Measurements from ENCODE around the gene TP53I11. TPM values are rescaled to one million over a fixed set of nuclear protein-coding genes. Genes with fewer than 3 reads are reported as not detected.
A peak's percentile ranks its signal among the peaks of the same experiment; 100 is the strongest.

The TP53I11 gene
- total and polyA plus RNA-seq, 9 of the 15 experiments (the other 6 are each of a cell fraction or from before 2014, with no cell fraction given) = 0.14 to 2.5 (median 1.2) TPM; not detected in 2

DNA sequence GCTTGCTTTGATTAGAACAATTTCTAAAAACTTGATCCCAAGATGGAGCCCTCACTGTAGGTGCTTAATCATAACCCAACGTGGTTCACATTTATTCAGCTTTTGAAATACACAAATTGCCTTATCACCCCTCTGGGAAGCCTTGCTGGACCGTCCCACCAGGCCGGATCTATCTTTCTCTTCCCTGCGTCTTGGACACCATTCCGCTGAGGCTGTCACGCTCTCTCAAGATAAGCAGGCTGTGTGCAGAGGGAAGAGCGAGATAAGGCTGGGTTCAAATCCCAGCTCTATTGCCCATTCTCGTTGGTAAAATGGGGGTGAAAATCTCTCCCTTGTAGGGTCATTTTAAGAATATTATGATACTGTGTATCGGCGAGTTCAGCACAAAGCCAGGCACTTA lies 20.5 kb upstream of the TP53I11 start (continued):
- TF ChIP-seq, protein P1, sequence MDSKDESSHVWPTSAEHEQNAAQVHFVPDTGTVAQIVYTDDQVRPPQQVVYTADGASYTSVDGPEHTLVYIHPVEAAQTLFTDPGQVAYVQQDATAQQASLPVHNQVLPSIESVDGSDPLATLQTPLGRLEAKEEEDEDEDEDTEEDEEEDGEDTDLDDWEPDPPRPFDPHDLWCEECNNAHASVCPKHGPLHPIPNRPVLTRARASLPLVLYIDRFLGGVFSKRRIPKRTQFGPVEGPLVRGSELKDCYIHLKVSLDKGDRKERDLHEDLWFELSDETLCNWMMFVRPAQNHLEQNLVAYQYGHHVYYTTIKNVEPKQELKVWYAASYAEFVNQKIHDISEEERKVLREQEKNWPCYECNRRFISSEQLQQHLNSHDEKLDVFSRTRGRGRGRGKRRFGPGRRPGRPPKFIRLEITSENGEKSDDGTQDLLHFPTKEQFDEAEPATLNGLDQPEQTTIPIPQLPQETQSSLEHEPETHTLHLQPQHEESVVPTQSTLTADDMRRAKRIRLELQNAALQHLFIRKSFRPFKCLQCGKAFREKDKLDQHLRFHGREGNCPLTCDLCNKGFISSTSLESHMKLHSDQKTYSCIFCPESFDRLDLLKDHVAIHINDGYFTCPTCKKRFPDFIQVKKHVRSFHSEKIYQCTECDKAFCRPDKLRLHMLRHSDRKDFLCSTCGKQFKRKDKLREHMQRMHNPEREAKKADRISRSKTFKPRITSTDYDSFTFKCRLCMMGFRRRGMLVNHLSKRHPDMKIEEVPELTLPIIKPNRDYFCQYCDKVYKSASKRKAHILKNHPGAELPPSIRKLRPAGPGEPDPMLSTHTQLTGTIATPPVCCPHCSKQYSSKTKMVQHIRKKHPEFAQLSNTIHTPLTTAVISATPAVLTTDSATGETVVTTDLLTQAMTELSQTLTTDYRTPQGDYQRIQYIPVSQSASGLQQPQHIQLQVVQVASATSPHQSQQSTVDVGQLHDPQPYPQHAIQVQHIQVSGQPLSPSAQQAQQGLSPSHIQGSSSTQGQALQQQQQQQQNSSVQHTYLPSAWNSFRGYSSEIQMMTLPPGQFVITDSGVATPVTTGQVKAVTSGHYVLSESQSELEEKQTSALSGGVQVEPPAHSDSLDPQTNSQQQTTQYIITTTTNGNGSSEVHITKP (IDR thresholded peaks at IDR 0.05; ENCODE audit: partially characterized antibody) = peak; percentile 72
- TF ChIP-seq KLF16 (IDR thresholded peaks at IDR 0.05) = peak; percentile 73; the same call in 1 of the 2 replicates
- TF ChIP-seq PML (IDR thresholded peaks at IDR 0.05; ENCODE audit: low read length) = 0 out of 2 replicates have a peak, but pooled peaks have one; percentile 22
- peak; percentile 87 for TF ChIP-seq ARID1B (IDR thresholded peaks at IDR 0.05)
- TF ChIP-seq CBFA2T3 (IDR thresholded peaks at IDR 0.05) = peak; percentile 89
- TF ChIP-seq MTA2 (IDR thresholded peaks at IDR 0.05; ENCODE audit: low read depth) = peak; percentile 65
- TF ChIP-seq SOX6 (IDR thresholded peaks at IDR 0.05) = peak; percentile 68
- peak; percentile 28; the same call in 1 of the 2 replicates for TF ChIP-seq MYC (IDR thresholded peaks at IDR 0.05; ENCODE audit: low read depth, low read length)
- TF ChIP-seq MYC (CRISPR knock-in tag; IDR thresholded peaks at IDR 0.05; ENCODE audit: borderline replicate concordance, low read depth) = no peak
- peak; percentile 28; the same call in 1 of the 2 replicates for TF ChIP-seq CTBP1 (IDR thresholded peaks at IDR 0.05; ENCODE audit: borderline replicate concordance)
- peak; percentile 86 for TF ChIP-seq TAL1 (IDR thresholded peaks at IDR 0.05)
- 0 out of 2 replicates have a peak, but pooled peaks have one; percentile 47 for TF ChIP-seq EP300 (IDR thresholded peaks at IDR 0.05; ENCODE audit: low read length)
- peak; percentile 56 for TF ChIP-seq CXXC5 (CRISPR knock-in tag; IDR thresholded peaks at IDR 0.05)
- TF ChIP-seq, protein P2, sequence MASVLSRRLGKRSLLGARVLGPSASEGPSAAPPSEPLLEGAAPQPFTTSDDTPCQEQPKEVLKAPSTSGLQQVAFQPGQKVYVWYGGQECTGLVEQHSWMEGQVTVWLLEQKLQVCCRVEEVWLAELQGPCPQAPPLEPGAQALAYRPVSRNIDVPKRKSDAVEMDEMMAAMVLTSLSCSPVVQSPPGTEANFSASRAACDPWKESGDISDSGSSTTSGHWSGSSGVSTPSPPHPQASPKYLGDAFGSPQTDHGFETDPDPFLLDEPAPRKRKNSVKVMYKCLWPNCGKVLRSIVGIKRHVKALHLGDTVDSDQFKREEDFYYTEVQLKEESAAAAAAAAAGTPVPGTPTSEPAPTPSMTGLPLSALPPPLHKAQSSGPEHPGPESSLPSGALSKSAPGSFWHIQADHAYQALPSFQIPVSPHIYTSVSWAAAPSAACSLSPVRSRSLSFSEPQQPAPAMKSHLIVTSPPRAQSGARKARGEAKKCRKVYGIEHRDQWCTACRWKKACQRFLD (CRISPR knock-in tag; IDR thresholded peaks at IDR 0.05) = peak; percentile 60; the same call in 1 of the 2 replicates
- TF ChIP-seq ZBTB8A (IDR thresholded peaks at IDR 0.05; ENCODE audit: partially characterized antibody) = no peak
- peak; percentile 41; the same call in 1 of the 2 replicates for TF ChIP-seq ZNF589 (CRISPR knock-in tag; IDR thresholded peaks at IDR 0.05; ENCODE audit: low read depth)
- TF ChIP-seq DPF2 (IDR thresholded peaks at IDR 0.05) = peak; percentile 64; the same call in 1 of the 2 replicates
- TF ChIP-seq NEUROD1 (IDR thresholded peaks at IDR 0.05; ENCODE audit: borderline replicate concordance, low read depth, low read length, partially characterized antibody) = peak; percentile 40
- peak; percentile 83 for TF ChIP-seq TEAD4 (IDR thresholded peaks at IDR 0.05; ENCODE audit: low read length)
- TF ChIP-seq TEAD4 (CRISPR knock-in tag; IDR thresholded peaks at IDR 0.05; ENCODE audit: borderline replicate concordance) = no peak
- TF ChIP-seq ARID2 (IDR thresholded peaks at IDR 0.05) = no peak
- 0 out of 2 replicates have a peak, but pooled peaks have one; percentile 19 for TF ChIP-seq CREM (IDR thresholded peaks at IDR 0.05; ENCODE audit: low read depth)
- TF ChIP-seq SMARCA4 (IDR thresholded peaks at IDR 0.05) = peak; percentile 65; the same call in 1 of the 2 replicates
- no peak for TF ChIP-seq PHB (CRISPR knock-in tag; IDR thresholded peaks at IDR 0.05)
- peak; percentile 47; the same call in 1 of the 2 replicates for TF ChIP-seq FOXM1 (IDR thresholded peaks at IDR 0.05; ENCODE audit: low read depth)
- no peak for TF ChIP-seq FOXM1 (CRISPR knock-in tag; IDR thresholded peaks at IDR 0.05; ENCODE audit: low read depth)
- TF ChIP-seq, protein P3, sequence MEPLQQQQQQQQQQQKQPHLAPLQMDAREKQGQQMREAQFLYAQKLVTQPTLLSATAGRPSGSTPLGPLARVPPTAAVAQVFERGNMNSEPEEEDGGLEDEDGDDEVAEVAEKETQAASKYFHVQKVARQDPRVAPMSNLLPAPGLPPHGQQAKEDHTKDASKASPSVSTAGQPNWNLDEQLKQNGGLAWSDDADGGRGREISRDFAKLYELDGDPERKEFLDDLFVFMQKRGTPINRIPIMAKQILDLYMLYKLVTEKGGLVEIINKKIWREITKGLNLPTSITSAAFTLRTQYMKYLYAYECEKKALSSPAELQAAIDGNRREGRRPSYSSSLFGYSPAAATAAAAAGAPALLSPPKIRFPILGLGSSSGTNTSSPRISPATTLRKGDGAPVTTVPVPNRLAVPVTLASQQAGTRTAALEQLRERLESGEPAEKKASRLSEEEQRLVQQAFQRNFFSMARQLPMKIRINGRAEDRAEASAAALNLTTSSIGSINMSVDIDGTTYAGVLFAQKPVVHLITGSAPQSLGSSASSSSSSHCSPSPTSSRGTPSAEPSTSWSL (CRISPR knock-in tag; IDR thresholded peaks at IDR 0.05; ENCODE audit: borderline replicate concordance) = no peak

Measured in K562 (cell line).